HG02981 (cell line): ENCODE measurements around the gene TCOF1.

Experiments
- ATAC-seq: cut with Tn5 transposase; IDR thresholded peaks from one replicate; pipeline ENCODE4 v1.9.1; 2021; ENCODE audit warnings: mild to moderate bottlenecking, moderate library complexity; ENCODE audit not compliant: unreplicated experiment

TCOF1 gene

GRCh38 chr5:150323819-150324218 is 33.7 kb upstream of the TCOF1 start:
- ATAC-seq: no peak

GRCh38 chr5:150325426-150325825 is 32.1 kb upstream of the TCOF1 start:
- no peak for ATAC-seq

- ATAC-seq: no peak
Measured at GRCh38 chr5:150326707-150327106, 30.8 kb upstream of the TCOF1 start.

GRCh38 chr5:150327139-150327538 is 30.4 kb upstream of the TCOF1 start:
- ATAC-seq: no peak

GRCh38 chr5:150328515-150328914 is 29.0 kb upstream of the TCOF1 start:
- no peak for ATAC-seq

GRCh38 chr5:150329038-150329437 is 28.5 kb upstream of the TCOF1 start:
- ATAC-seq: no peak

GRCh38 chr5:150329881-150330876 is 27.3 kb upstream of the TCOF1 start:
- no peak for ATAC-seq

GRCh38 chr5:150333400-150333799 is 24.1 kb upstream of the TCOF1 start:
- ATAC-seq: no peak

GRCh38 chr5:150335778-150336177 is 21.7 kb upstream of the TCOF1 start:
- no peak for ATAC-seq

- no peak for ATAC-seq
Measured at GRCh38 chr5:150338546-150338945, 19.0 kb upstream of the TCOF1 start.

- no peak for ATAC-seq
Measured at GRCh38 chr5:150339165-150339564, 18.3 kb upstream of the TCOF1 start.

GRCh38 chr5:150339841-150340240 is 17.7 kb upstream of the TCOF1 start:
- no peak for ATAC-seq

GRCh38 chr5:150340614-150341255 is 16.8 kb upstream of the TCOF1 start:
- no peak for ATAC-seq

GRCh38 chr5:150341331-150341730 is 16.2 kb upstream of the TCOF1 start:
- ATAC-seq: no peak

GRCh38 chr5:150341989-150342388 is 15.5 kb upstream of the TCOF1 start:
- no peak for ATAC-seq

GRCh38 chr5:150342583-150342982 is 14.9 kb upstream of the TCOF1 start:
- no peak for ATAC-seq

GRCh38 chr5:150343994-150344631 is 13.4 kb upstream of the TCOF1 start:
- no peak for ATAC-seq

- ATAC-seq: no peak
Measured at GRCh38 chr5:150345716-150346115, 11.8 kb upstream of the TCOF1 start.

GRCh38 chr5:150346592-150346991 is 10.9 kb upstream of the TCOF1 start:
- no peak for ATAC-seq

GRCh38 chr5:150347003-150347402 is 10.5 kb upstream of the TCOF1 start:
- no peak for ATAC-seq

GRCh38 chr5:150347451-150347850 is 10.0 kb upstream of the TCOF1 start:
- ATAC-seq: no peak
